Measurements from ENCODE around the gene EML5.

DNA sequence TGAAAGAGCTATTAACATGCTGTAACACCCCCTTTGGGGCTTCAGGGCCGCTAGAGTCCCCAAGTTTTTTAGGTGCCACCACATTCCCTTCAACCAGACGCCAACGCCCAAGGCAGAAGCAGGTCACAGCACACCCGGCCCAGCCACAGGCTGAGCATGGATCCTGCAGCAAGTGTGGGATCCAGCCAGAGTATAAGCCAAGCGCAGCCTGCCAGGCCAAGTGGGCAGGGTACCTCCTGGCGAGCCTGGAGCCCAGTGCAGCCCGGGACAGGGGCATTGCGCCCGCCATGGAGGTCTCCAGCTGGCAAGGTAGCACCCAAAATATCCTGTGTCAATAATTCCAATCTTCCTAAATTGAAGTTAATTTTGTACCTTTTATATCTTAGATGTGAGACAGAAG is 55.5 kb downstream of the EML5 start:
- TF ChIP-seq POLR2A (IDR thresholded peaks at IDR 0.05): no peak
- TF ChIP-seq, protein P1, sequence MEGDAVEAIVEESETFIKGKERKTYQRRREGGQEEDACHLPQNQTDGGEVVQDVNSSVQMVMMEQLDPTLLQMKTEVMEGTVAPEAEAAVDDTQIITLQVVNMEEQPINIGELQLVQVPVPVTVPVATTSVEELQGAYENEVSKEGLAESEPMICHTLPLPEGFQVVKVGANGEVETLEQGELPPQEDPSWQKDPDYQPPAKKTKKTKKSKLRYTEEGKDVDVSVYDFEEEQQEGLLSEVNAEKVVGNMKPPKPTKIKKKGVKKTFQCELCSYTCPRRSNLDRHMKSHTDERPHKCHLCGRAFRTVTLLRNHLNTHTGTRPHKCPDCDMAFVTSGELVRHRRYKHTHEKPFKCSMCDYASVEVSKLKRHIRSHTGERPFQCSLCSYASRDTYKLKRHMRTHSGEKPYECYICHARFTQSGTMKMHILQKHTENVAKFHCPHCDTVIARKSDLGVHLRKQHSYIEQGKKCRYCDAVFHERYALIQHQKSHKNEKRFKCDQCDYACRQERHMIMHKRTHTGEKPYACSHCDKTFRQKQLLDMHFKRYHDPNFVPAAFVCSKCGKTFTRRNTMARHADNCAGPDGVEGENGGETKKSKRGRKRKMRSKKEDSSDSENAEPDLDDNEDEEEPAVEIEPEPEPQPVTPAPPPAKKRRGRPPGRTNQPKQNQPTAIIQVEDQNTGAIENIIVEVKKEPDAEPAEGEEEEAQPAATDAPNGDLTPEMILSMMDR (IDR thresholded peaks at IDR 0.05): no peak
